ENCODE results near the gene NHEJ1.
A peak's percentile ranks its signal among the peaks of the same experiment; 100 is the strongest.
"Not testable (repeated sequence)": the region's sequence is repeated elsewhere in the genome, so short reads cannot be mapped to it uniquely, and the experiment has no call there.

The NHEJ1 gene

GRCh38 chr2:219160186-219161017, at the start of gene NHEJ1:
Gene NHEJ1, minus strand, starts transcription at chr2:219160815. Its CDS starts 2,453 bp downstream, at chr2:219158362.
- peak; percentile 78 to 83 for DNase-seq (ENCODE audit: low read depth in 2 of 2)

DNA sequence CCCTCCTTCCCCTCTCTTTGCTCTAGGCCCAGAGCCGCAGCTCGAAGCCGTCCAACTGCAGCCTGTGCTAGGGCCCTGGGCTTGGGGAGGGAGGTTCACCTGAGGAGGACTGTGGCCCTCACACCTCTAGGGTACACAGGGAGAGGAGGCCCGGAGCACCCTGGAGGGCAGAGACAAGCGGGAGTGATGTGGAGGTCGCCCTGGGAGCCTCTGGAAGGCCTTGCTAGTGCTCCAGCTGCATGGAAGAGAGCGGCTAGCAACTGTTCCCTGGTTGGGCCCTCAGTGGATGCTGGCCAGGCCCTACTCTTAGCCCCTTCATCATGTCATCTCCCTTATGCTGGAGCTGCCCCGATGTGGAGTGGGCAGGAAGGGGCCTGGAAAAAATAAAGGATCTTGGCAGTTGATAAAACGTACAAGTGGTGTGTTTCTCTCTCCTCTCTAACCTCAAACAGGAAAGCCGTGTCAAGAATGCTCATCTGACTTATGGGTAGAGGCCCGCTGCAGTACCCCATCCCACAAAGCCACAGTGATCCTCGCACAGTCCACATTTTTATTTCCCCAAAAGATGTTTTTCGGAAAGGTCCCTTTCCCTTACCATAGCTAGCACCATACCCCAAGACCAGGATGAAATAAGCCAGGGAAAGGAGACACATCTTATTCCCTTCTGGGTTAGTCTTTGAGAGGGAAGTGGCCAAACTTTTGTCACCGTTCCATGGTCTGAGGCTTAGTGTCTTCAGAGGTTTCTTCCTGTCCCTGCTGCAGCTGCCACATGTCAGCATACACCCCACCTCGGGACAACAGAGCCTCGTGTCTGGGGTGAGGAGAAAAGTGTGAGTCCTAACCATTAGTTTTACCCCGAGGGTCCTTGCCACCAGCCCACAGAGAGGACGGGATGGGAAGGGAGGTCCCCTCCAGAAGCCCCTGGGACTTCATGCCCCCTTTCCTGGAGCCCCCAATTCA, 48.9 kb upstream of the NHEJ1 start:
- no peak for DNase-seq (ENCODE audit: low read depth in 2 of 2)

- DNase-seq (ENCODE audit: low read depth in 2 of 2) = no peak
These were observed 47.5 kb upstream of the NHEJ1 start for GRCh38 chr2:219207884-219208740.

GRCh38 chr2:219207134-219207883, 46.7 kb upstream of the NHEJ1 start:
- DNase-seq (ENCODE audit: low read depth in 2 of 2) = no peak

DNA sequence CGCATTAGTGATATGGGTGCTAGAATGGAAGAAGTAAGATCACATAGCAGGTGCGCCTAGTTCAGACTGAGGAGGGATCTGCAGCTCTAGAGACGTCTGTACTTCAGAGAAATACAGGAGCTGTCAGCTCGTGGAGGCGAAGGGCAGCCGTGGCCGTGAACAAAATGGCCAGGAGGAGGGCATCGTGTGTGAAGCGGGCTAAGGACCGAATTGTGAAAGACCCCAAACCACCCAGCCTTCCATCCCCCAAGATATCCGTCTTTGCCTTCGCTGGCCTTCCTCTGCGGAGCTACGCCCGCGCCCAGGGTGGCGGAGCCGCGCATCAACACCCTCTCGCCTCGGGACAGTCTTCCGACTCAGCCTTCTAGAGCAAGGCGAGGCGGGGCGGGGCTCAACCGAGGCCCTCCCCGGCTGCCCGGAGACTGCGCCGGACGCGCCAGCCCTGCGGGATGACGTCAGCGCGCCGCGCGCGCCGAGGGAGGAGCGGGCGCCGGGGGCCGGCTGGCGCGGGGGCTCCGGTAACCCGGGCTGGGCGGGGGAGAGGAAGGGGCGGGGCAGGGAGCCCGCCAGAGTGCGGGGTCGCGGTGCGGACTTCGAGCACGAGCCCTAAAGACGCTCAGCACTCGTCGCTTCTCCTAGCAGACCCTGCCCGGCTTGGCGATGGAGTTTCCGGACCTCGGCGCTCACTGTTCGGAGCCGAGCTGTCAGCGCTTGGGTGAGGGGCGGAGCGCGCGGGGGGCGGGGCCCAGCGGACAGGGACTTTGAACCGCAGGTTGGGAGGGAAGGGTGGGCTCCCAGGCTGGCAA, 45.9 kb upstream of the NHEJ1 start, which contains the start of gene ZFAND2B:
ZFAND2B (plus strand) TSS at position 455 of the 806 bp plus-strand sequence; CDS start at position 661, 206 bp downstream.
- DNase-seq (ENCODE audit: low read depth in 2 of 2) = peak; percentile 77 to 83

DNA sequence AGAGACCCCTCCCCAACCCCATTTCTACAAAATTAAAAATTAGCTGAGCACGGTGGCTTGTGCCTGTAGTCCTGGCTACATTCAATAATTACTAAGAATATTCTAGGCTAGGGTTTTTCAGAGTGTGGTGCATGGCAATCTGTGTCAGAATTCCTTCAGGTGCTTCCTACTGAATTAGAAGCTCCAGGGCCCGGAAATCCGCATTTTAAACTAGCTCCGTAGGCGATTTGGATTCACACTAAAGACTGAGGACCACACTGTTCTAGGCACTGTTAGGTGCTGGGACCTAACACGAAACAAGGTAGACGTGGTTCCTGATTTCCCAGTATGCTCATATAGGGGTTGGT, 45.3 kb upstream of the NHEJ1 start:
- DNase-seq (ENCODE audit: low read depth in 2 of 2) = no peak

- no peak for DNase-seq (ENCODE audit: low read depth in 2 of 2)
These were observed 44.5 kb upstream of the NHEJ1 start for GRCh38 chr2:219205165-219205538.

DNA sequence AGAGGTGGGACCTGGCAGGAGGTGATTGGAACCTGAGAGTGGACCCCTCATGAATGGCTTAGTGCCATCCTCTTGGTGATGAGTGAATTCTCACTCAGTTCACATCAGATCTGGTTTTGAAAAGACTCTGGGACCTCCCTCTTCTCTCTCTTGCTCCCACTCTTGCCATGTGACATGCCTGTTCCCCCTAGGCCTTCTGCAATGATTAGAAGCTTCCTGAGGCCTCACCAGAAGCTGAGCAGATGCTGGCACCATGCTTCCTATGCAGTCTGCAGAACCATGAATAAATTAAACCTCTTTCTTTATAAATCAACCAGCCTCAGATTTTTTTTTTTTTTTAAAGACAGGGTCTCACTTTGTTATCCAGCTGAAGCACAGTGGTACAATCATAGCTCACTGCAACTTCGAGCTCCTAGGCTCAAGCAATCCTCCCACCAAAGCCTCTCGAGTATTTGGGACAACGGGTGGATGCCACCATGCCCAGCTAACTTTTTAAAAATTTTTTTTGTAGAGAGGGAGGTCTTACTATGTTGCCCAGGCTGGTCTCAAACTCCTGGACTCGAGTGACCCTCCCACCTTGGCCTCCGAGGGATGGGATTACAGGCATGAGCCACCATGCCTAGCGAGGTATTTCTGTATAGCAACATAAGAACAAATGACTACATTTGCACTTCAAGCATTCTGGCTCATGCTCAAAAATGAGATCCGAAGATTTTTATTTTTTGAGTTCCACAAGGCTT, 44.0 kb upstream of the NHEJ1 start:
- DNase-seq (ENCODE audit: low read depth in 2 of 2) = no peak

GRCh38 chr2:219201331-219201730, 40.7 kb upstream of the NHEJ1 start:
- DNase-seq (ENCODE audit: low read depth in 2 of 2) = not testable (repeated sequence)

DNA sequence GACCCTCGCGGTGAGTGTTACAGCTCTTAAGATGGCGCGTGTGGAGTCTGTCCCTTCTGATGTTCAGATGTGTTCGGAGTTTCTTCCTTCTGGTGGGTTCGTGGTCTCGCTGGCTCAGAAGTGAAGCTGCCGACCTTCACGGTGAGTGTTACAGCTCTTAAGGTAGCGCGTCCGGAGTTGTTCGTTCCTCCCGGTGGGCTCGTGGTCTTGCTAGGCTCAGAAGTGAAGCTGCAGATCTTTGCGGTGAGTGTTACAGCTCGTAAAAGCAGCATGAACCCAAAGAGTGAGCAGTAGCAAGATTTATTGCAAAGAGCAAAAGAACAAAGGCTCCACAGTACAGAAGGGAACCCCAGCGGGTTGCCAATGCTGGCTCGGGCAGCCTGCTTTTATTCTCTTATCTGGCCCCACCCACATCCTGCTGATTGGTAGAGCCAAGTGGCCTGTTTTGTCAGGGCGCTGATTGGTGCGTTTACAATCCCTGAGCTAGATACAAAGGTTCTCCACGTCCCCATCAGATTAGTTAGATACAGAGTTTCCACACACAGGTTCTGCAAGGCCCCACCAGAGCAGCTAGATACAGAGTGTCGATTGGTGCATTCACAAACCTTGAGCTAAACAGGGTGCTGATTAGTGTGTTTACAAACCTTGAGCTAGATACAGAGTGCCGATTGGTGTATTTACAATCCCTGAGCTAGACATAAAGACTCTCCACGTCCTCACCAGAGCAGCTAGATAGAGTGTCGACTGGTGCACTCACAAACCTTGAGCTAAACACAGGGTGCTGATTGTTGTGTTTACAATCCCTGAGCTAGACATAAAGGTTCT, 40.1 kb upstream of the NHEJ1 start:
- not testable (repeated sequence) for DNase-seq (ENCODE audit: low read depth in 2 of 2)

DNA sequence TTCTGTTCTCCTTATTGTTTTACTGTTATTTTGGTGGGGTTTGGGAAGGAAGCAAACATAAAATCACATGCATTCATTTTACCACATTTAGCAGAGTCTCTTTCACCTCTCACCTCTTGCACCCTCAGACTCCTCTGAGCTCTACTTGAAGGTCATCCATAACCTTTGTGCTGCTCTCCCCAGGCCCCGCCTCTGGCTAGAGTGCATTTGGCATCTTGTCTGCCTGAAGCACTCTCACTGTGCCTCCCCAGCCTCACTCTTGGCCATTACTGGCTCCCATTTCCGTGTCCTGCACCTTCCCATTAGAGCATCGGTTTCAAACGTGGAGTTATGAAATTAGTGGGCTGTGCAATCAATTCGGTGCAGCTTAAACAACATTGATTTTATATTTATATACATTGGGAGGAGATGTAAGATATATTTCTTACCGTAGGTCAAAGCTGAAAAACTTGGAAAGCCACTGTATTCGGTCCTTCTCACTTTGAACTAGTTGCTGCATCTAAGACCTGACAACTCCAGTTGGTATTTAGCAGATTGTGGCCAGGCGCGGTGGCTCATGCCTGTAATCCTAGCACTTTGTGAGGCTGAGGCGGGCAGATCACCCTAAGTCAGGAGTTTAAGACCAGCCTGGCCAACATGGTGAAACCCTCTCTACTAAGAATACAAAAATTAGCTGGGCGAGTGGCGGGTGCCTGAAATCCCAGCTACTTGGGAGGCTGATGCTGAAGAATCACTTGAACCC, 39.0 kb upstream of the NHEJ1 start:
- DNase-seq (ENCODE audit: low read depth in 2 of 2) = no peak

DNA sequence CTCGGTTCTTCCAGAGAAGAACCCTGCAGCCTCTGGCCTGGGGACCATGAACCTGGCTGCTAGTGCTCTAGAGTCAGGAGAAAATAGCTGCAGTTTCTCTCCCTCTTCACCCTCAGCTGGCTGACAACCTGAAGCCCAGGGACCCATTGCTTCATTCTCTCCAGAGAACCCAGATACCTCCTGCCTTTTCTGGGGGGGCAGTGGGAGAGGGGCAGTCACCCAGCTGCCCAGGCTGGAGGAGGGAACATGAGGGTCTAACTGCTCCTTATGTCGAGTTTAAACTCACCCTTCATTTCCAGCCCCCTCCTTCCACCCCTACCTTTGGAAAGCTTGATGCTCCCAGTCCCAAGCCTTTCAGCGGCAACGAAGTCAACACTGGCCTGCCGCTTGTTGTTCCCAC, 38.4 kb upstream of the NHEJ1 start:
- no peak for DNase-seq (ENCODE audit: low read depth in 2 of 2)

GRCh38 chr2:219197388-219197787, 36.8 kb upstream of the NHEJ1 start:
- no peak for DNase-seq (ENCODE audit: low read depth in 2 of 2)

DNA sequence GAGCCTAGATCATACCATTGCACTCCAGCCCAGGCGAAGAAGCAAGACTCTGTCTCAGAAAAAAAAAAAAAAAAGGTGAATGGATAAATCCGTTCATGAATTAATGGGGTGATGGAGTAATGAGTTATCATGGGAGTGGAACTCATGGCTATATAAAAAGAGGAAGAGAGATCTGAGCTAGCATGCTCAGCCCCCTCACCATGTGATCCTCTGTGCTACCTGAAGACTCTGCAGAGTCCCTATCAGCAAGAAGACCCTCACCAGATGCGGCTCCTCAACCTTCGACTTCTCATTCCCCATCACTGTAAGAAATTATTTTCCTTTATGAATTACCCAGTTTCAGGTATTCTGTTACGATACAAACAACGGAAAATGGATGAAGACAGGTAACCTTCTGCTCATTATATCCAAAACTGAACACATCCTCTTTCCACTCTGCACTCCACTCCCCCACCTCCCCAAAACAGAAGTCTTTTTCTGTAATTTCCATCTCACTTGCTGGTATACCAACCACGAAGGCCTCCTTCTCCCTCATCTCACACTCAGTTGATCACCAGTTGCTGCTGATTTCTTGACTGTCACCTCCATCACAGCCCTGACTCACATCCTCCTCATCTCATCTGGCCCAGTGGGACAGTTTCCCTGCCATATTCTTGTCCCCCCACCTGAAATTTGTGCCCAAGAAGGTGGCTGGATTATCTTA, 26.3 kb upstream of the NHEJ1 start:
- DNase-seq (ENCODE audit: low read depth in 2 of 2) = no peak

GRCh38 chr2:219184121-219184520, 23.5 kb upstream of the NHEJ1 start:
- no peak for DNase-seq (ENCODE audit: low read depth in 2 of 2)

GRCh38 chr2:219183151-219183772, 22.6 kb upstream of the NHEJ1 start:
- no peak for DNase-seq (ENCODE audit: low read depth in 2 of 2)
